ENCODE results near the gene CACTIN. TPM values are rescaled to one million over a fixed set of nuclear protein-coding genes. Genes with fewer than 3 reads are reported as not detected.

Gene CACTIN
- polyA plus RNA-seq, 1 donor (not counting 4 experiments of a cell fraction or from before 2014, with no cell fraction given), result 10.8 TPM

- H3K4me2 ChIP-seq (ENCODE audit: control insufficient read depth, extremely low read depth, insufficient read depth, low read depth, low read length), result no peak overlapping the region
- peaks cover 0 to 12% of the 10 kb centered on the region in 2 experiments for H3K36me3 ChIP-seq (ENCODE audit: control insufficient read depth in 2 of 2, extremely low read depth in 1 of 2, insufficient read depth in 2 of 2, low read length in 2 of 2)
- DNase-seq (ENCODE audit: low read depth, low spot score) (no peak), FAIRE-seq (no peak)
- H3K9me1 ChIP-seq (ENCODE audit: control insufficient read depth, extremely low read depth, insufficient read depth, low read length), result no peaks in the 10 kb centered on the region
- no peak overlapping the region for H2AFZ ChIP-seq (ENCODE audit: control insufficient read depth, low read length)
- no peaks in the 10 kb centered on the region for H4K20me1 ChIP-seq (ENCODE audit: control insufficient read depth, extremely low read depth, insufficient read depth, low read length)
- no peaks in the 10 kb centered on the region for H3K9me3 ChIP-seq (ENCODE audit: control insufficient read depth, low read depth, low read length)
- H3K27me3 ChIP-seq (ENCODE audit: control insufficient read depth, extremely low read depth, insufficient read depth, low read length), result no peaks in the 10 kb centered on the region
- H3K4me3 ChIP-seq (ENCODE audit: control insufficient read depth in 2 of 3, extremely low read depth in 1 of 3, insufficient read depth in 2 of 3, low read depth in 1 of 3, low read length in 3 of 3), result no peak overlapping the region
- H3K4me1 ChIP-seq (ENCODE audit: control insufficient read depth, extremely low read depth, insufficient read depth, low read length), result no peaks in the 10 kb centered on the region
- dilution Hi-C loops (cut with MboI; ENCODE audit: extremely low pct_ligation_motif_present, low sequenced_read_pairs), result no loop called here
- no peak overlapping the region for H3K27ac ChIP-seq (ENCODE audit: control insufficient read depth, insufficient read depth, low read length)
- TF ChIP-seq CTCF (optimal IDR thresholded peaks at IDR 0.05 in 1 of 3, IDR thresholded peaks at IDR 0.05 in 1 of 3, conservative IDR thresholded peaks at IDR 0.05 in 1 of 3; ENCODE audit: extremely low read depth in 1 of 3, insufficient read depth in 2 of 3, low read length in 3 of 3), result no peak
- TF ChIP-seq EZH2 (IDR thresholded peaks at IDR 0.05; ENCODE audit: low read length), result no peak
- no peaks in the 10 kb centered on the region for H3K79me2 ChIP-seq (ENCODE audit: control insufficient read depth, insufficient read depth, low read length)
- H3K9ac ChIP-seq (ENCODE audit: control insufficient read depth, extremely low read depth, insufficient read depth, low read length), result no peak overlapping the region
Measured at GRCh38 chr19:3639479-3639878, 12.9 kb upstream of the CACTIN start.

DNA sequence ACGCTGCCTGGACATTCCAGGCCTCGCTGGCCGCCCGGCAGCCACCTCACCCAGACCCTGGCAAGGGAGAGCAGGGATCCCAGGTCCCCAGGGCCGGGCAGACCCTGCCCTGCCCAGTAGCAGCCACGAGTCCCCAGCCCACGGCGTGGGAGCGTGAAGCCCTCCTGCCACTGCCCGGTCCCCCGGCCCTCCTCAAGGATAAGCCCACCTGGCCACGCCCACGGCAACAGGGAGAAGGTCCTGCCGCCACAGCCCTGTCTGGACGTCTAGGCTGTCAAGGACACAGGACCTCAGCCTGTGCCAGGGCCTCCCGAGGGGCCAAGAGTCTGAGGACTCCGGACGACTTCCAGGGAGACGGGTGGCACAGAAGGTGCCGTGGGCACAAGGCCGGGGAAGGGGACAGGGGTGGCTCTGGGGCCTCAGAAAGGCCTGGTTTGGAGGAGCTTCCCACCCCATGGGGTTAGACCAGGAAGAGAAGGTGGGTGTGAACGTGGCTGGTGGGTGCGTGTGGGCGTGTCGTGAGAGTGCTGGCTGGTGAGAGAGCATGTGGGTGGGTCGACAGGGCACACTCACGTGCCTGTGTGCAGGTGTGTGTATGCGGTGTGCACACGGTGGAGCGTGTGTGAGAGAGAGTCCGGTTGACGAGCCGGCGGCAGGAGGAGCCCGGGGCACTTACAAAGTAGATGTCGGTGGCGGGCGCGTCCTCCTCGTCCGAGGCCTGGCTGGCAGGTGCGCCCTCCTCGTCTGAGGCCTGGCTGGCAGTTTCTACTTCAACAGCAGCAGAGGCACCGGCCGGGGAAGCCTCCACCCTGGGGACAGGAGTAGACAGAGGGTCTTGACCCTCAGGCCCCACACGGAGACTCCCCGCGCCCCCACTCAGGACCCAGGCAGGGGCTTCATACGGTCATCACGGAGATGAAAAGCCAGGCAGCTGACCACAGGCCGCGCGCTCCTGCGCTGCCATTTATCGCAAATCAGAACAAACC is 11.9 kb upstream of the CACTIN start:
- dilution Hi-C loops (cut with MboI; ENCODE audit: extremely low pct_ligation_motif_present, low sequenced_read_pairs), result no loop called here
- Histone ChIP-seq H3K9me3 (ENCODE audit: control insufficient read depth, low read depth, low read length) (no peaks in the 10 kb centered on the region), H3K27ac (ENCODE audit: control insufficient read depth, insufficient read depth, low read length) (no peak overlapping the region), H3K4me3 (ENCODE audit: control insufficient read depth in 2 of 3, extremely low read depth in 1 of 3, insufficient read depth in 2 of 3, low read depth in 1 of 3, low read length in 3 of 3) (no peak overlapping the region), H3K36me3 (ENCODE audit: control insufficient read depth in 2 of 2, extremely low read depth in 1 of 2, insufficient read depth in 2 of 2, low read length in 2 of 2) (peaks cover 0 to 12% of the 10 kb centered on the region in 2 experiments), H3K4me2 (ENCODE audit: control insufficient read depth, extremely low read depth, insufficient read depth, low read depth, low read length) (no peak overlapping the region), H4K20me1 (ENCODE audit: control insufficient read depth, extremely low read depth, insufficient read depth, low read length) (no peaks in the 10 kb centered on the region), H2AFZ (ENCODE audit: control insufficient read depth, low read length) (no peak overlapping the region), H3K27me3 (ENCODE audit: control insufficient read depth, extremely low read depth, insufficient read depth, low read length) (no peaks in the 10 kb centered on the region), H3K9me1 (ENCODE audit: control insufficient read depth, extremely low read depth, insufficient read depth, low read length) (no peaks in the 10 kb centered on the region), H3K79me2 (ENCODE audit: control insufficient read depth, insufficient read depth, low read length) (no peaks in the 10 kb centered on the region), H3K9ac (ENCODE audit: control insufficient read depth, extremely low read depth, insufficient read depth, low read length) (no peak overlapping the region), H3K4me1 (ENCODE audit: control insufficient read depth, extremely low read depth, insufficient read depth, low read length) (no peaks in the 10 kb centered on the region)
- DNase-seq (ENCODE audit: low read depth, low spot score), result no peak
- TF ChIP-seq CTCF (optimal IDR thresholded peaks at IDR 0.05 in 1 of 3, IDR thresholded peaks at IDR 0.05 in 1 of 3, conservative IDR thresholded peaks at IDR 0.05 in 1 of 3; ENCODE audit: extremely low read depth in 1 of 3, insufficient read depth in 2 of 3, low read length in 3 of 3) (no peak), EZH2 (IDR thresholded peaks at IDR 0.05; ENCODE audit: low read length) (no peak)
- FAIRE-seq, result no peak
